Activated naive CD4-positive, alpha-beta T cell treated with Interleukin-2 at 50 U/mL for 16 hours (primary cell): ENCODE results near the gene ATP6V0C.
A peak's percentile ranks its signal among the peaks of the same experiment; 100 is the strongest.
"Not testable (repeated sequence)": the region's sequence is repeated elsewhere in the genome, so short reads cannot be mapped to it uniquely, and the experiment has no call there.

Experiments
- DNase-seq: peaks from one replicate; pipeline ENCODE4 v3.0.0-alpha.2; 2020

Gene ATP6V0C

DNA sequence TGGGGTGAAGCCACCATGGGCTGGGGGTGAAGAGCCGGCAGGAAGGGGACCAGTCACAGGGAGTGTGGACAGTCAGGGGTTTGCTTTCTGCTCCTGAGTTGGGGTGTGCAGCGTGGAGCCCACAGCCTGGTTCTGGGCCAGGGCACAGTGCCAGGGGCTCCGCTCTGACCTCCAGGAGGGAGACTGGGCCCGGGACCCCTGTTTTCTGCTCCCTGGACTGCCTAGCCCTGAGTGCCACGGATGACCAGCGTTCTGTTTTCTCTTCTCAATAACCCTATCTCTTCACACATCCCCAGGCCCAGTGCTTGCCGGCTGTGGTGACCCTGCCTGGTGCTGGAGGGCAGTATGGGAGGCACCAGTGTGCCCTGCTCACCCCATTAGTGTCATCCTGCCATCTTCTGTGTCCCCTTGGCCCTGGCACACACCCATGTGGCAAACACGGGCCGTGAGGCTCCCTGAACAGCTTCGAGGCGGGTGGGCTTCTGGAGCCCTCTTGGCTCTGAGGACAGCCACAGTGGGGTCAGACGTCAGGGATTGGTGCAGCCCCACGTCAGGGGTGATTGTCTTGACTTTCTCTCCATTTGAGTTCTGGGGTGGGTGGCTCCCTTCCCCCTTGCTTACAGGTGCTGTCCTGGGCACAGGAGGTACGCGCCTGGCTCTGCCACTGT lies 16.3 kb downstream of the ATP6V0C start:
- no peak for DNase-seq

DNA sequence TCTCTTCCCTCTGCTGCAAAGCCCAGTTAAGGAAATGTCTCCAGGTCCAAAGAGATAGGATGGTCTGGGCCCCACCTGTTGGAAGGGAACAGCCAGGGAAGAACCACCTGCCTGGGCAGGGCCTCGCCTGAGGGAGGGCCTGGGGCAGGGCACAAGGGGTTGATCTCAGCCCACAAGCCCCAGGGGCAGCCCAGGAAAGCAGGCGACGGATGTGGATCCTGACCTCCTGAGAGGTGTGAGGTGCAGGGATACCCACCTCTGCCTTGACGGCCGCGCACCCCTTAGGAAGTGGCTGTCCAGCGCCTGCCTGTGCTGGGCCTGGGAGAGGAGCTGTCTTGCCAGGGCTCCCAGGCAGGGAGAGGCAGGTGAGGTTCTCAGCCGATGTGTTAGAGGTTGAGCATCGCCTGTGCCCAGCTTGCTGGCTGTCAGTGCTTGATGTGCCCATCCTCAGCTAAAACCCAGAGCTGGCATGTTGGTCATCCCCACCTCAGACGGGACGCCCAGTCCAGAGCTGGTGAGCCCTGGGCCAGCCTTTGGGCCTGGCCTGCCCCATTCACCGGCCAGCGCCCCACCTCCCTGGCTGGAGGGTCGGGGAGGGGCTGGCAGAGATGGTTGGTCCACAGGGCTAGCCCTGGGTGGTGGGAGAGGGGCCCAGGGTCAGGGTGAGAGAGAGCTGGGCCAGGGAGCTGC lies 17.0 kb downstream of the ATP6V0C start:
- DNase-seq = no peak

GRCh38 chr16:2531371-2531695 lies 17.6 kb downstream of the ATP6V0C start, which contains the start of gene CEMP1:
CEMP1 (minus strand) TSS chr16:2531408; CDS start chr16:2531073, 335 bp downstream.
- no peak for DNase-seq

DNA sequence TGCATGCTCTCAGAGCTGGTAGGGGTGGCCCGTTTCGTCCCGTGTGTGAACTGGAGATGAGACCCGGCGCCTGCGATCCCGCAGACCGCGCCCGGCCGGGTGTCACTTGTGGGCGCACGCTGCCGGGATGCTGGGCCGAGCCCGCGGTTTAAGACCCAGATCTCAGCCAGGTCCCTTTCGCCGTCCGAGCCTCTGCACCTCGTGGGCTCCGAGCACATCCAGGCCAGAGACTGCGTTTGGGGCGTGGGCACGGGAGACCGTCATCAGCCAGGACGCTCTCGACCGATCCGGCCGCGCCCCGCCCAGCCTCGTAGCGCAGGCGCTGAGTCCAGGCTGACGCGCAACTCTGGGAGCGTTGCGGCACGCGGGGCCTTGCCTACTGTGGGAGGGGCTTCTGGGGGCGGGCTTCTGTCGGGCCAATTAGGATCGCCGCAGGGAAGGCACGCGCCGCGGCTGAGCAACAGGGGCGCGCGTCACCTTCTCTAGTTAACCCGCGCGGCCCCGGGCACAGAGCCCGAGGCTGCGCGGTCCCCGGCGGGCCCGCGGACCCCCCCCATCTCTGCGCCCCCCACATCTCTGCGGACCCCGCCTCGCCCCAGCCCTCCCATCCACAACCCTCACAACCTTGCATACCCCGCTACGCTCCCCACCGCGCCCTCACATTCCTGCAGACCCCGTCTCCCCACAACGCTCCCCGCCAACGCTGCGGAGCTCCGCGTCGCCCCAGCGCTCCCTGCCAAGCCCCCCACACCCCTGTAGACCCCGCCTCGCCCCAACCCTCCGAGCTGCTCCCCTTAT lies 18.1 kb downstream of the ATP6V0C start:
- peak; percentile 99 for DNase-seq

- DNase-seq = peak; percentile 68
Measured at GRCh38 chr16:2532494-2533141, 18.9 kb downstream of the ATP6V0C start.

- not testable (repeated sequence) for DNase-seq
Measured at GRCh38 chr16:2533142-2533755, 19.5 kb downstream of the ATP6V0C start.

GRCh38 chr16:2533912-2534311 lies 20.2 kb downstream of the ATP6V0C start:
- DNase-seq = no peak

- not testable (repeated sequence) for DNase-seq
Measured at GRCh38 chr16:2534335-2534734, 20.6 kb downstream of the ATP6V0C start.

GRCh38 chr16:2535625-2536013 lies 21.9 kb downstream of the ATP6V0C start:
- no peak for DNase-seq

GRCh38 chr16:2537451-2538379 lies 24.0 kb downstream of the ATP6V0C start, which contains the start of gene PDPK1:
PDPK1 (plus strand) TSS chr16:2538021; CDS start chr16:2538113, 92 bp downstream.
- peak; percentile 96 for DNase-seq

- DNase-seq = not testable (repeated sequence)
Measured at GRCh38 chr16:2539192-2539844, 25.6 kb downstream of the ATP6V0C start.

DNA sequence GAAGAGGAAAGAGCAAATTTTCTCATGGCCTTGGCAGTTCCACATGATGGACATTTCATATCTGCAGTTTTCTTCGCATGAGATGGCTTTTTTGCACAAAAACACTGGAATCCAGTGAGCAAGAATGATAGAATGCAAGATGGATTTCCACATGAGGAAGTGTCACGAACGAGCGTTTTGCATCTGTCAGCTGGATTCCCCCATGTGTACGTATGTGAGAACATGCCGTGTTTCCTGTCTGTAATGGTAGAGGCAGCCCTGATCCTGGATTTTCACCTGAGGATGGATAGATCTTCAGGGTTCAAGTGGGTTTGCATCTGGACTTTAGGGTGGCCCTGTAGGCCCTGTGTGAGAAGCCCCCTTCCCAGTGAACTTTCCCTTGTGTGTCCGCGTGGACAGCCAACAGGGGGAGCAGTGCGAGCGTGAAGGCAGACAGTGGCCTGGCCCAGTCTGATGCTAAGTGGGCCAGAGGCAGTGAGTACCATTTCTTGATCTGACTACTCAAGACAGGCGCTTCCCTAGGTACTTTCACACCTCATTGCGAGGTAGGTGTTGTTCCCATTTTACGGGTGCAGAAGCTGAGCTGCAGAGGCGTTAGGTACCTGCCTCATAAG lies 26.2 kb downstream of the ATP6V0C start:
- peak; percentile 53 for DNase-seq

- DNase-seq = not testable (repeated sequence)
Measured at GRCh38 chr16:2540912-2541311, 27.2 kb downstream of the ATP6V0C start.

DNA sequence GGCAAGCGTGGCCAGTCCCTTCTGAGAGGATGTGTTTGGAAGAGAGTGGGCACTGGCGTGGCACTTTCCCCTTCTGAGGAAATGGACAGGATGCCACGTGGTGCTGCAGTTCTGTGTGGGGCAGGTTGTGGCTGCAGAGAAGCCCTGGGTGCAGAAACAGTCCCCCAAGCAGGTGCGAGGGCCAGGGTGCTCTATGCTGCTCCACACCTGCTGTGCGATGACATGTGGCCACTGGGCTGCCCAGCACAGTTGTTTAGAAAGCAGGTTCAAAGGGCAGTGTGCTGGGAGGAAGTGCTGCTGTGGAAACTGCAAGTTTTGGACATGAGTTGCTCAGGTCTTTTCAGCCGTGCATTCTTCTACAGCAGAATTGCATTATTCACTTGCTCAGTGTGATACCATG lies 27.7 kb downstream of the ATP6V0C start:
- DNase-seq = not testable (repeated sequence)

GRCh38 chr16:2543771-2544170 lies 30.0 kb downstream of the ATP6V0C start:
- not testable (repeated sequence) for DNase-seq

GRCh38 chr16:2550283-2550878 lies 36.6 kb downstream of the ATP6V0C start:
- not testable (repeated sequence) for DNase-seq

GRCh38 chr16:2551420-2551889 lies 37.7 kb downstream of the ATP6V0C start:
- not testable (repeated sequence) for DNase-seq

DNA sequence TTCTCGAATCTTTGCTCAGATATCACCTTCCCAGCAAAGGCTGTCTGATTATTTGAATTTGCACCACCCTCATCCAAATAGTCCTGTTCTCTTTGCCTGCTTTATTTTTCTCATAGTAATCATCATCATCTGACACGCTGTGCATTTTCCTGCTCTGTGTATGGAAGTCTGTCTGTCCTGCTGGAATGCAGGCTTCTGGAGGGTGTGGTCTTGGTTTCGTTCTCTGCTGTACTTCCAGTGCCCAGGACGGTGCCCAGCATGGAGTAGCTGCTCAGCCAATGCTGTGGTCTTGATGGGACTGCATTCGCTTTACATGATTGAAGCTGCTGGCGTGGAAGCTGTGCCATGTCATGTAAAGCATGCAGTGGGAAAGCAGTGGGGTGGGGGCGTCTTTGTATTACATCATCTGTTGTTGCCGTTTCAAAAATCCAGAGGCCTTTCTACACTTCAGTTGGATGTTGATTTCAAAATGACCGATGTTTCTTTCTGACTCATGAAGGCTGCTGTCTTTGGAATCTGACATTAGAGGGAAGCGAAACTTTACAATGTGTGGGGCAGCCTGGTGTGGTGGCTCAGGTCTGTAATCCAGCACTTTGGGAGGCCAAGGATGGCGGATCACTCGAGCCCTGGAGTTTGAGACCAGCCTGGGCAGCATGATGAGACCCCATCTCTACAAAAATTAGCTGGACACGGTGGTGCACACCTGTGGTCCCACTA lies 41.1 kb downstream of the ATP6V0C start:
- not testable (repeated sequence) for DNase-seq

- not testable (repeated sequence) for DNase-seq
Measured at GRCh38 chr16:2557150-2557549, 43.4 kb downstream of the ATP6V0C start.
